Kasumi-1 (cell line): Measurements from ENCODE around the gene SLC9A3.

ENCODE experiments used
- DNase-seq, 2 experiments: peaks; one replicate each; lab custom pipeline; 2025; lab: John Stamatoyannopoulos, UW

The SLC9A3 gene

GRCh38 chr5:538801-539468, 14.7 kb upstream of the SLC9A3 start:
- DNase-seq = no peak

GRCh38 chr5:538271-538771, 14.1 kb upstream of the SLC9A3 start:
- DNase-seq = no peak

- DNase-seq = no peak
Observed at GRCh38 chr5:537621-538071, 13.4 kb upstream of the SLC9A3 start.

GRCh38 chr5:537098-537497, 12.8 kb upstream of the SLC9A3 start:
- DNase-seq = no peak

- no peak for DNase-seq
Observed at GRCh38 chr5:535846-536698, 11.8 kb upstream of the SLC9A3 start.

- no peak for DNase-seq
Observed at GRCh38 chr5:534743-535671, 10.8 kb upstream of the SLC9A3 start.

- no peak for DNase-seq
Observed at GRCh38 chr5:533955-534742, 9.9 kb upstream of the SLC9A3 start.

GRCh38 chr5:533243-533954, 9.2 kb upstream of the SLC9A3 start:
- DNase-seq = no peak

GRCh38 chr5:532521-533242, 8.4 kb upstream of the SLC9A3 start:
- DNase-seq = no peak

- no peak for DNase-seq
Observed at GRCh38 chr5:531749-532315, 7.6 kb upstream of the SLC9A3 start.

- no peak for DNase-seq
Observed at GRCh38 chr5:531101-531748, 7.0 kb upstream of the SLC9A3 start.

- DNase-seq = peak; percentile 84
Observed at GRCh38 chr5:530001-530955, 6.0 kb upstream of the SLC9A3 start.

- no peak for DNase-seq
Observed at GRCh38 chr5:528629-529511, 4.6 kb upstream of the SLC9A3 start.

- DNase-seq = no peak
Observed at GRCh38 chr5:527646-528628, 3.7 kb upstream of the SLC9A3 start.

GRCh38 chr5:526456-527088, 2.3 kb upstream of the SLC9A3 start:
- no peak for DNase-seq
